Neural progenitor cell (in vitro differentiated cells): ENCODE measurements around the gene KLHL26.

ENCODE experiments used
- EZH2phosphoT487 ChIP-seq: fragments of 200-600 bp; sonication (generic); IDR thresholded peaks from 2 replicates; pipeline ENCODE4 v1.6.1; 2017; ENCODE audit warnings: antibody characterized with exemption
- TF ChIP-seq, protein P1 (sequence below): fragments of 200-600 bp; sonication (generic); IDR thresholded peaks from 2 replicates; pipeline ENCODE4 v1.5.1; 2017; ENCODE audit warnings: antibody characterized with exemption, mild to moderate bottlenecking

- TF ChIP-seq, protein P1, sequence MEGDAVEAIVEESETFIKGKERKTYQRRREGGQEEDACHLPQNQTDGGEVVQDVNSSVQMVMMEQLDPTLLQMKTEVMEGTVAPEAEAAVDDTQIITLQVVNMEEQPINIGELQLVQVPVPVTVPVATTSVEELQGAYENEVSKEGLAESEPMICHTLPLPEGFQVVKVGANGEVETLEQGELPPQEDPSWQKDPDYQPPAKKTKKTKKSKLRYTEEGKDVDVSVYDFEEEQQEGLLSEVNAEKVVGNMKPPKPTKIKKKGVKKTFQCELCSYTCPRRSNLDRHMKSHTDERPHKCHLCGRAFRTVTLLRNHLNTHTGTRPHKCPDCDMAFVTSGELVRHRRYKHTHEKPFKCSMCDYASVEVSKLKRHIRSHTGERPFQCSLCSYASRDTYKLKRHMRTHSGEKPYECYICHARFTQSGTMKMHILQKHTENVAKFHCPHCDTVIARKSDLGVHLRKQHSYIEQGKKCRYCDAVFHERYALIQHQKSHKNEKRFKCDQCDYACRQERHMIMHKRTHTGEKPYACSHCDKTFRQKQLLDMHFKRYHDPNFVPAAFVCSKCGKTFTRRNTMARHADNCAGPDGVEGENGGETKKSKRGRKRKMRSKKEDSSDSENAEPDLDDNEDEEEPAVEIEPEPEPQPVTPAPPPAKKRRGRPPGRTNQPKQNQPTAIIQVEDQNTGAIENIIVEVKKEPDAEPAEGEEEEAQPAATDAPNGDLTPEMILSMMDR: no peak
- TF ChIP-seq EZH2phosphoT487: no peak
These were observed 19.3 kb upstream of the KLHL26 start for GRCh38 chr19:18617562-18617961.
